WERI-Rb-1 (cell line): ENCODE data around the gene CAMKMT.
A peak's percentile ranks its signal among the peaks of the same experiment; 100 is the strongest.

Source experiments
- DNase-seq: peaks from one replicate; pipeline ENCODE4 v3.0.0-alpha.2; 2020
- H3K27ac ChIP-seq: fragments of 250-450 bp; sonication (Bioruptor Pico); 2 replicates; pipeline ENCODE4 v1.5.1; 2020; ENCODE audit warnings: mild to moderate bottlenecking, moderate library complexity
- H3K27me3 ChIP-seq: fragments of 250-450 bp; sonication (Bioruptor Pico); 2 replicates; pipeline ENCODE4 v1.5.1; 2021; ENCODE audit warnings: mild to moderate bottlenecking, low read depth, moderate library complexity; ENCODE audit not compliant: insufficient read depth, severe bottlenecking
- H3K36me3 ChIP-seq: fragments of 250-450 bp; sonication (Bioruptor Pico); 2 replicates; pipeline ENCODE4 v1.5.1; 2020; ENCODE audit warnings: mild to moderate bottlenecking, moderate library complexity
- H3K4me3 ChIP-seq: 2 replicates; pipeline ENCODE4 v1.5.1; 2011; ENCODE audit warnings: low read depth, mild to moderate bottlenecking, control low read depth, low read length
- H3K9me3 ChIP-seq: fragments of 250-450 bp; sonication (Bioruptor Pico); 2 replicates; pipeline ENCODE4 v1.5.1; 2021; ENCODE audit warnings: mild to moderate bottlenecking, moderate library complexity; ENCODE audit not compliant: severe bottlenecking
- CTCF ChIP-seq: IDR thresholded peaks from 2 replicates; pipeline ENCODE4 v1.5.1; 2011; ENCODE audit warnings: low read depth, mild to moderate bottlenecking, control low read depth, inconsistent platforms, low read length

Gene CAMKMT

GRCh38 chr2:44692821-44693220 is 331.1 kb downstream of the CAMKMT start:
- Histone ChIP-seq H3K9me3 (no peaks in the 10 kb centered on the region), H3K4me3 (no peak overlapping the region)
- no peak for DNase-seq

GRCh38 chr2:44700824-44701223 is 339.1 kb downstream of the CAMKMT start:
- Histone ChIP-seq H3K36me3 (no peaks in the 10 kb centered on the region), H3K9me3 (no peaks in the 10 kb centered on the region)
- TF ChIP-seq CTCF: no peak

More at GRCh38 chr2:44692821-44693220, 331.1 kb downstream of the CAMKMT start:
- TF ChIP-seq CTCF: no peak
- H3K27me3 ChIP-seq: no peaks in the 10 kb centered on the region
- H3K27ac ChIP-seq: no peak overlapping the region
- H3K36me3 ChIP-seq: no peaks in the 10 kb centered on the region

GRCh38 chr2:44705356-44705755 is 343.6 kb downstream of the CAMKMT start:
- DNase-seq: peak; percentile 24
- Histone ChIP-seq H3K27me3 (no peaks in the 10 kb centered on the region), H3K9me3 (no peaks in the 10 kb centered on the region), H3K27ac (no peak overlapping the region), H3K36me3 (no peaks in the 10 kb centered on the region), H3K4me3 (no peak overlapping the region)
- no peak for TF ChIP-seq CTCF

More at GRCh38 chr2:44700824-44701223, 339.1 kb downstream of the CAMKMT start:
- no peak overlapping the region for H3K27ac ChIP-seq
- H3K27me3 ChIP-seq: no peaks in the 10 kb centered on the region
- no peak overlapping the region for H3K4me3 ChIP-seq
- DNase-seq: no peak

GRCh38 chr2:44705876-44706480 is 344.2 kb downstream of the CAMKMT start:
- no peak overlapping the region for H3K27ac ChIP-seq
- no peak overlapping the region for H3K4me3 ChIP-seq
- no peaks in the 10 kb centered on the region for H3K9me3 ChIP-seq
- no peaks in the 10 kb centered on the region for H3K36me3 ChIP-seq
- no peak for DNase-seq
- no peaks in the 10 kb centered on the region for H3K27me3 ChIP-seq
- TF ChIP-seq CTCF: no peak

GRCh38 chr2:44706681-44707553 is 345.2 kb downstream of the CAMKMT start:
- no peak for DNase-seq
- no peak overlapping the region for H3K4me3 ChIP-seq

More at GRCh38 chr2:44706681-44707553, 345.2 kb downstream of the CAMKMT start:
- Histone ChIP-seq H3K27ac (no peak overlapping the region), H3K9me3 (no peaks in the 10 kb centered on the region), H3K36me3 (no peaks in the 10 kb centered on the region), H3K27me3 (no peaks in the 10 kb centered on the region)
- TF ChIP-seq CTCF: no peak
